ENCODE results near the gene PRDM7.

PRDM7 gene

GRCh38 chr16:90031931-90032673 lies 45.0 kb downstream of the PRDM7 start:
- Histone ChIP-seq H3K79me2 (ENCODE audit: insufficient read depth, low read length) (no peaks in the 10 kb centered on the region), H3K4me1 (ENCODE audit: insufficient read depth, low read length, severe bottlenecking) (no peaks in the 10 kb centered on the region), H3K9ac (ENCODE audit: low read length) (no peak overlapping the region), H3K27ac (ENCODE audit: low read depth, low read length, poor library complexity, severe bottlenecking) (no peak overlapping the region), H3K4me2 (ENCODE audit: low read length) (no peak overlapping the region), H2AFZ (ENCODE audit: low read length) (no peak overlapping the region), H3K27me3 (ENCODE audit: insufficient read depth, low read length) (no peaks in the 10 kb centered on the region), H4K20me1 (ENCODE audit: insufficient read depth, low read length) (no peaks in the 10 kb centered on the region), H3K9me3 (ENCODE audit: low read length) (no peaks in the 10 kb centered on the region), H3F3A (ENCODE audit: insufficient read depth, low read length) (no peaks in the 10 kb centered on the region), H3K36me3 (ENCODE audit: insufficient read depth, low read length) (peaks cover 16% of the 10 kb centered on the region), H3K9me2 (ENCODE audit: low read depth, low read length) (no peaks in the 10 kb centered on the region), H3K4me3 (ENCODE audit: low read depth, low read length, poor library complexity, severe bottlenecking) (no peak overlapping the region)
- TF ChIP-seq EZH2 (IDR thresholded peaks at IDR 0.05; ENCODE audit: borderline replicate concordance, low read length): no peak
- TF ChIP-seq, protein P1, sequence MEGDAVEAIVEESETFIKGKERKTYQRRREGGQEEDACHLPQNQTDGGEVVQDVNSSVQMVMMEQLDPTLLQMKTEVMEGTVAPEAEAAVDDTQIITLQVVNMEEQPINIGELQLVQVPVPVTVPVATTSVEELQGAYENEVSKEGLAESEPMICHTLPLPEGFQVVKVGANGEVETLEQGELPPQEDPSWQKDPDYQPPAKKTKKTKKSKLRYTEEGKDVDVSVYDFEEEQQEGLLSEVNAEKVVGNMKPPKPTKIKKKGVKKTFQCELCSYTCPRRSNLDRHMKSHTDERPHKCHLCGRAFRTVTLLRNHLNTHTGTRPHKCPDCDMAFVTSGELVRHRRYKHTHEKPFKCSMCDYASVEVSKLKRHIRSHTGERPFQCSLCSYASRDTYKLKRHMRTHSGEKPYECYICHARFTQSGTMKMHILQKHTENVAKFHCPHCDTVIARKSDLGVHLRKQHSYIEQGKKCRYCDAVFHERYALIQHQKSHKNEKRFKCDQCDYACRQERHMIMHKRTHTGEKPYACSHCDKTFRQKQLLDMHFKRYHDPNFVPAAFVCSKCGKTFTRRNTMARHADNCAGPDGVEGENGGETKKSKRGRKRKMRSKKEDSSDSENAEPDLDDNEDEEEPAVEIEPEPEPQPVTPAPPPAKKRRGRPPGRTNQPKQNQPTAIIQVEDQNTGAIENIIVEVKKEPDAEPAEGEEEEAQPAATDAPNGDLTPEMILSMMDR (IDR thresholded peaks at IDR 0.05; ENCODE audit: low read length): no peak

DNA sequence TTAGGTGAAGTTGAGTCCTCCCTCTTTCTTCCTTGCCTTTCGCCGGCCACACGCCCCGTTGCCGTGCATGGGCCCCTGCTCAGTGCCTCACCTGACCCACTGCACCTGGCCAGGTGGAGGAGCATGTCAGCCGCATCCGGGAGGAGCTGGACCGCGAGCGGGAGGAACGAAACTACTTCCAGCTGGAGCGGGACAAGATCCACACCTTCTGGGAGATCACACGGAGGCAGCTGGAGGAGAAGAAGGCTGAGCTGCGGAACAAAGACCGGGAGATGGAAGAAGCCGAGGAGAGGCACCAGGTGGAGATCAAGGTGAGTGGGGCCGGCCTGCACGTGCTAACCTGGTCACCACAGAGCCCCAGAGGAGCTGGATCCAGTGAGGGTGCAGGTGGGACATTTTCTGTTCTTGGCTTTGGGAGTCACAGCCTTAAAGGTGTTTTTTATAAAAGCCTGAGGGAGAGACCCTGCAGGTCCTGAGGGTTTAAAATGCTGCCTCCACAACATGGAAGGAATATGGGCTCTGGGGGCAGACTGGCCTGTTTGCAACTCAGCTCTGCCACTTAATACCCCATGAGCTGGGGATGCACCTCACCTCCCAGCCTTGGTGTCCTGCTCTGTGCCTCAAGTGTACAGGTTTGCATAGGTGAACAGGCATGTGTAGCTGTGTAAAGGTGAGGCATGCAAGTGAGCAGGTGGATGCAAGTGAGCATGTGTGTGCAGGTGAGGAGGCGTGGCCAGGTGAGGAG lies 45.8 kb downstream of the PRDM7 start:
- Histone ChIP-seq H3K27me3 (ENCODE audit: insufficient read depth, low read length) (no peaks in the 10 kb centered on the region), H2AFZ (ENCODE audit: low read length) (no peak overlapping the region), H3K36me3 (ENCODE audit: insufficient read depth, low read length) (peaks cover 10% of the 10 kb centered on the region), H3K27ac (ENCODE audit: low read depth, low read length, poor library complexity, severe bottlenecking) (no peak overlapping the region), H3K9ac (ENCODE audit: low read length) (no peak overlapping the region), H4K20me1 (ENCODE audit: insufficient read depth, low read length) (no peaks in the 10 kb centered on the region), H3K4me1 (ENCODE audit: insufficient read depth, low read length, severe bottlenecking) (no peaks in the 10 kb centered on the region), H3K79me2 (ENCODE audit: insufficient read depth, low read length) (no peaks in the 10 kb centered on the region), H3K4me2 (ENCODE audit: low read length) (no peak overlapping the region), H3K9me2 (ENCODE audit: low read depth, low read length) (no peaks in the 10 kb centered on the region), H3F3A (ENCODE audit: insufficient read depth, low read length) (no peaks in the 10 kb centered on the region), H3K9me3 (ENCODE audit: low read length) (no peaks in the 10 kb centered on the region), H3K4me3 (ENCODE audit: low read depth, low read length, poor library complexity, severe bottlenecking) (no peak overlapping the region)
- TF ChIP-seq, protein P1 (IDR thresholded peaks at IDR 0.05; ENCODE audit: low read length): no peak
- TF ChIP-seq EZH2 (IDR thresholded peaks at IDR 0.05; ENCODE audit: borderline replicate concordance, low read length): no peak

- H3K4me1 ChIP-seq (ENCODE audit: insufficient read depth, low read length, severe bottlenecking): no peaks in the 10 kb centered on the region
- no peaks in the 10 kb centered on the region for H3K9me2 ChIP-seq (ENCODE audit: low read depth, low read length)
- peaks cover 10% of the 10 kb centered on the region for H3K36me3 ChIP-seq (ENCODE audit: insufficient read depth, low read length)
- no peak overlapping the region for H3K4me2 ChIP-seq (ENCODE audit: low read length)
- H3K79me2 ChIP-seq (ENCODE audit: insufficient read depth, low read length): no peaks in the 10 kb centered on the region
- H4K20me1 ChIP-seq (ENCODE audit: insufficient read depth, low read length): no peaks in the 10 kb centered on the region
- no peak overlapping the region for H3K4me3 ChIP-seq (ENCODE audit: low read depth, low read length, poor library complexity, severe bottlenecking)
- H3K9me3 ChIP-seq (ENCODE audit: low read length): no peaks in the 10 kb centered on the region
- no peaks in the 10 kb centered on the region for H3F3A ChIP-seq (ENCODE audit: insufficient read depth, low read length)
- no peaks in the 10 kb centered on the region for H3K27me3 ChIP-seq (ENCODE audit: insufficient read depth, low read length)
- no peak overlapping the region for H3K27ac ChIP-seq (ENCODE audit: low read depth, low read length, poor library complexity, severe bottlenecking)
- no peak overlapping the region for H3K9ac ChIP-seq (ENCODE audit: low read length)
- no peak overlapping the region for H2AFZ ChIP-seq (ENCODE audit: low read length)
- no peak for TF ChIP-seq EZH2 (IDR thresholded peaks at IDR 0.05; ENCODE audit: borderline replicate concordance, low read length)
- TF ChIP-seq, protein P1 (IDR thresholded peaks at IDR 0.05; ENCODE audit: low read length): no peak
Measured at GRCh38 chr16:90028985-90029384, 48.1 kb downstream of the PRDM7 start.
